ENCODE data around the gene SYNGR3. TPM values are rescaled to one million over a fixed set of nuclear protein-coding genes. Genes with fewer than 3 reads are reported as not detected.

The SYNGR3 gene
- total and polyA plus RNA-seq, 2 of the 13 experiments (the other 11 are each of a cell fraction or from before 2014, with no cell fraction given) = 0.97 to 5.7 TPM

DNA sequence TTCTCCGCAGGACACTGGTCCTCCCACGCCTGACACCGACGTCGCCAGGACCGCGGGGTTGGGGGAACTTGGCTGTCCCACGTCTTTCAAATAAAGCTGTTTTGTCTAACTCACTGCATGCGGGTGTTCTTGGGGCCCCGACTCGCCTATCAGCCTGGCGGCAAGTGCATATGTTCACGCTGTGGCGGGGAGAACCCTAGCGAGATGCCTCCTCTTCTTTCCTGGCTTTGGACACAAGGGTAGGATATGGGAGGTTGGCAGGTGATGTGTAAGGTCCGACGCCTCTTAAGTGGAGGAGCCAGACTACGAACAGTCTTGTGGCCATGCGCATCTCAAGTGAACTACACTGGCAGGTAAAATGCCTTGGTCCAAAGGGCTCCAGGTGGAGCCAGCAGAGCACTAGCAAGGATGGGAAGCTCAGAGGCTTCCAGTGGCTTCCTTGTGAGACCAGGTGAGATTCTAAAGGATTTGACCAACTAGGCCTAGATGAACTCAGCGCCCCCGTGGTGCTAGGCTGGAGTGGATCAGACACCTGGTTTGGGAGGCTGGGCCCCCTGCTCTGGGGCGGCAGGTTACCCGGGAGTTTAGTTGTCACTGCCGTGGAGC is 24.3 kb upstream of the SYNGR3 start (continued):
- no peak for TF ChIP-seq PCBP2 (optimal IDR thresholded peaks at IDR 0.05; ENCODE audit: low read depth, low read length, poor library complexity, severe bottlenecking)
- TF ChIP-seq, protein P1, sequence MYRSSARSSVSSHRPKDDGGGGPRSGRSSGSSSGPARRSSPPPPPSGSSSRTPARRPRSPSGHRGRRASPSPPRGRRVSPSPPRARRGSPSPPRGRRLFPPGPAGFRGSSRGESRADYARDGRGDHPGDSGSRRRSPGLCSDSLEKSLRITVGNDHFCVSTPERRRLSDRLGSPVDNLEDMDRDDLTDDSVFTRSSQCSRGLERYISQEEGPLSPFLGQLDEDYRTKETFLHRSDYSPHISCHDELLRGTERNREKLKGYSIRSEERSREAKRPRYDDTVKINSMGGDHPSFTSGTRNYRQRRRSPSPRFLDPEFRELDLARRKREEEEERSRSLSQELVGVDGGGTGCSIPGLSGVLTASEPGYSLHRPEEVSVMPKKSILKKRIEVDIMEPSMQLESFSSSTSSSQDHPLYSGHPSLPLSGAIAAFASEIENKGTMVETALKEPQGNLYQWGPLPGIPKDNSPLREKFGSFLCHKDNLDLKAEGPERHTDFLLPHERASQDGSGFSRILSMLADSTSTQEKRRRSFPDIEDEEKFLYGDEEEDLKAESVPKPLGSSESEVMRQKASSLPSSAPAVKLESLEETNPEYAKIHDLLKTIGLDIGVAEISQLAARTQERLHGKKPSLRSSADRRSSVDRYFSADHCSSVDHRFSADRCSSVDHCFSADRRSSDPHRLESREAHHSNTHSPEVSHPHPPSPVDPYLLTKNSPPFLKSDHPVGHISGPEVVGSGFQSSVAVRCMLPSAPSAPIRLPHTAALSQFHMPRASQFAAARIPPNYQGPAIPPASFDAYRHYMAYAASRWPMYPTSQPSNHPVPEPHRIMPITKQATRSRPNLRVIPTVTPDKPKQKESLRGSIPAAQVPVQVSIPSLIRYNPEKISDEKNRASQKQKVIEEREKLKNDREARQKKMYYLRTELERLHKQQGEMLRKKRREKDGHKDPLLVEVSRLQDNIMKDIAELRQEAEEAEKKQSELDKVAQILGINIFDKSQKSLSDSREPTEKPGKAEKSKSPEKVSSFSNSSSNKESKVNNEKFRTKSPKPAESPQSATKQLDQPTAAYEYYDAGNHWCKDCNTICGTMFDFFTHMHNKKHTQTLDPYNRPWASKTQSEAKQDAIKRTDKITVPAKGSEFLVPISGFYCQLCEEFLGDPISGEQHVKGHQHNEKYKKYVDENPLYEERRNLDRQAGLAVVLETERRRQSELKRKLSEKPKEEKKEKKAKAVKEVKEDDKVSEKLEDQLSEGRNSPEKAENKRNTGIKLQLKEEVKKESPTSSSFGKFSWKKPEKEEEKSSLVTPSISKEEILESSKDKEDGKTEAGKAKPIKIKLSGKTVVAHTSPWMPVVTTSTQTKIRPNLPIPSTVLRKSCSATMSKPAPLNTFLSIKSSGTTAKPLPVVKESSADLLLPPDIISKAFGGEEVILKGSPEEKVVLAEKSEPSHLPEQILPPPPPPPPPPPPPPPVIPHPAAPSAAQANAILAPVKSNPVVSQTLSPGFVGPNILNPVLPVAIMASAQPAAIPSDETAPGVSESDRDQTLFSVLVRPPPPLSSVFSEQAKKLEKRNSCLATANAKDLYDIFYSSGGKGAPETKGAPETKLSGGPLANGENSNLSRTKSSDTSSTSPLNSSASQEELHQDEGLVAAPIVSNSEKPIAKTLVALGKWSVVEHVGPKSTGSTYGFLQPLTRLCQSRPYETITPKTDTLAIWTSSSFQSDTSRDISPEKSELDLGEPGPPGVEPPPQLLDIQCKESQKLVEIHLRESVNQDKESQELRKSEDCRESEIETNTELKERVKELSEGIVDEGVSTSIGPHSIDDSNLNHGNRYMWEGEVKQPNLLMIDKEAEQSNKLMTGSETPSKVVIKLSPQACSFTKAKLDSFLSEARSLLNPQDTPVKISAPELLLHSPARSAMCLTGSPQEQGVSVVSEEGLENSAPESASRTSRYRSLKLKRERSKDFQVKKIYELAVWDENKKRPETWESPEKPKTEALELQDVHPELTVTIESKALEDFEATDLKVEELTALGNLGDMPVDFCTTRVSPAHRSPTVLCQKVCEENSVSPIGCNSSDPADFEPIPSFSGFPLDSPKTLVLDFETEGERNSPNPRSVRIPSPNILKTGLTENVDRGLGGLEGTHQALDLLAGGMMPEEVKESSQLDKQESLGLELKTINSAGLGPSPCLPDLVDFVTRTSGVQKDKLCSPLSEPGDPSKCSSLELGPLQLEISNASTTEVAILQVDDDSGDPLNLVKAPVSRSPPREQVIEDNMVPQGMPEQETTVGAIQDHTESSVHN (CRISPR knock-in tag; IDR thresholded peaks at IDR 0.05) = 0 out of 2 replicates have a peak, but pooled peaks have one; percentile 54

DNA sequence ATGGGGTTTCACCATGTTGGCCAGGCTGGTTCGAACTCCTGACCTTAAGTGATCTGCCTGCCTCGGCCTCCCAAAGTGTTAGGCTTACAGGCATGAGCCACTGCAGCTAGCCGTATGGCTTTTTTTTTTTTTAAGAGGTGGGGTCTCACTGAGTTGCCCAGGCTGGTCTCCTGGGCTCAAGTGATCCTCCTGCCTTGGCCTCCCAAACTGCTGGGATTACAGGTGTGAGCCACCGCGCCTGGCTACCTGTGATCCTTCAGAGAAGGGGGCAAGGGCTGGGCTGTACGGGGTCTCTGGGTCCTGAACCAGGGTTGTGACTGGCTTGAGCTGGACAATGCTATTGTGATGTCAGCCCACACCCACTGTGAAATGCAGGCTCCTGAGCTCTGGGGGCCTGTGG is 23.3 kb upstream of the SYNGR3 start, which contains the start of gene RNF151:
TSS of gene RNF151 (plus strand) at position 397 of the 400 bp plus-strand sequence. CDS start 26 bp downstream, outside the sequence.
- ATAC-seq (no peak), FAIRE-seq (no peak), DNase-seq (ENCODE audit: low spot score) (no peak)
- H3K9me3 ChIP-seq (ENCODE audit: low read length) = no peaks in the 10 kb centered on the region
- POLR2A ChIA-PET = interaction anchor here (1.0 to 2.9 kb wide), 4 partner anchors 9 to 81 kb away, joined by 3 to 131 read pairs (median 4); partner anchors contain the start of genes MSRB1, NTHL1 and TSC2
- intact Hi-C loops (cut with micrococcal nuclease; ENCODE audit: unreplicated experiment) = no loop called here
- no peak within 1 kb of the TSS for H2AFZ ChIP-seq (ENCODE audit: low read length)
- peaks cover 27% of the 10 kb centered on the region for H4K20me1 ChIP-seq (ENCODE audit: insufficient read depth, low read length)
- H3K27ac ChIP-seq (ENCODE audit: extremely low read length, insufficient read depth, low read length) = peak within 1 kb of the TSS; percentile 73
- WGBS (ENCODE audit: low lambda C conversion rate) = 96% methylated on average over 6 of the region's 6 CpGs
- CTCF ChIA-PET (ENCODE audit: low intra/inter-chr PET ratio, low total read pairs) = no interaction called here
- in situ Hi-C loops (cut with HindIII; ENCODE audit: extremely low pct_ligation_motif_present, low pct_unique_long_range_greater_than_20kb) = no loop called here
- H3K79me2 ChIP-seq (ENCODE audit: insufficient read depth, low read length) = peaks cover 30% of the 10 kb centered on the region
- no peaks in the 10 kb centered on the region; a peak in 1 of 5 replicates for H3K27me3 ChIP-seq (ENCODE audit: control insufficient read depth in 1 of 2, insufficient read depth in 2 of 2, low read length in 2 of 2)
- H3K36me3 ChIP-seq (replicated peaks in 1 of 2; ENCODE audit: control insufficient read depth in 1 of 2, insufficient read depth in 2 of 2, low read length in 2 of 2) = peaks cover 3 to 19% of the 10 kb centered on the region in 2 experiments; a peak in 3 of 5 replicates
- no TSS peak for BruUV-seq (replicated peaks)
- H3K4me1 ChIP-seq (ENCODE audit: insufficient read depth, low read length) = peaks cover 40% of the 10 kb centered on the region
- TF ChIP-seq, protein P2, sequence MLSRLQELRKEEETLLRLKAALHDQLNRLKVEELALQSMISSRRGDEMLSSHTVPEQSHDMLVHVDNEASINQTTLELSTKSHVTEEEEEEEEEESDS (CRISPR knock-in tag; IDR thresholded peaks at IDR 0.05; ENCODE audit: borderline replicate concordance) = no peak
- no peak for TF ChIP-seq ZNF549 (CRISPR knock-in tag; IDR thresholded peaks at IDR 0.05)
- TF ChIP-seq, protein P3, sequence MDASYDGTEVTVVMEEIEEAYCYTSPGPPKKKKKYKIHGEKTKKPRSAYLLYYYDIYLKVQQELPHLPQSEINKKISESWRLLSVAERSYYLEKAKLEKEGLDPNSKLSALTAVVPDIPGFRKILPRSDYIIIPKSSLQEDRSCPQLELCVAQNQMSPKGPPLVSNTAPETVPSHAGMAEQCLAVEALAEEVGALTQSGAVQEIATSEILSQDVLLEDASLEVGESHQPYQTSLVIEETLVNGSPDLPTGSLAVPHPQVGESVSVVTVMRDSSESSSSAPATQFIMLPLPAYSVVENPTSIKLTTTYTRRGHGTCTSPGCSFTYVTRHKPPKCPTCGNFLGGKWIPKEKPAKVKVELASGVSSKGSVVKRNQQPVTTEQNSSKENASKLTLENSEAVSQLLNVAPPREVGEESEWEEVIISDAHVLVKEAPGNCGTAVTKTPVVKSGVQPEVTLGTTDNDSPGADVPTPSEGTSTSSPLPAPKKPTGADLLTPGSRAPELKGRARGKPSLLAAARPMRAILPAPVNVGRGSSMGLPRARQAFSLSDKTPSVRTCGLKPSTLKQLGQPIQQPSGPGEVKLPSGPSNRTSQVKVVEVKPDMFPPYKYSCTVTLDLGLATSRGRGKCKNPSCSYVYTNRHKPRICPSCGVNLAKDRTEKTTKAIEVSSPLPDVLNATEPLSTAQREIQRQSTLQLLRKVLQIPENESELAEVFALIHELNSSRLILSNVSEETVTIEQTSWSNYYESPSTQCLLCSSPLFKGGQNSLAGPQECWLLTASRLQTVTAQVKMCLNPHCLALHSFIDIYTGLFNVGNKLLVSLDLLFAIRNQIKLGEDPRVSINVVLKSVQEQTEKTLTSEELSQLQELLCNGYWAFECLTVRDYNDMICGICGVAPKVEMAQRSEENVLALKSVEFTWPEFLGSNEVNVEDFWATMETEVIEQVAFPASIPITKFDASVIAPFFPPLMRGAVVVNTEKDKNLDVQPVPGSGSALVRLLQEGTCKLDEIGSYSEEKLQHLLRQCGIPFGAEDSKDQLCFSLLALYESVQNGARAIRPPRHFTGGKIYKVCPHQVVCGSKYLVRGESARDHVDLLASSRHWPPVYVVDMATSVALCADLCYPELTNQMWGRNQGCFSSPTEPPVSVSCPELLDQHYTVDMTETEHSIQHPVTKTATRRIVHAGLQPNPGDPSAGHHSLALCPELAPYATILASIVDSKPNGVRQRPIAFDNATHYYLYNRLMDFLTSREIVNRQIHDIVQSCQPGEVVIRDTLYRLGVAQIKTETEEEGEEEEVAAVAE (CRISPR knock-in tag; IDR thresholded peaks at IDR 0.05; ENCODE audit: borderline replicate concordance) = no peak
- no peak for TF ChIP-seq XBP1 (CRISPR knock-in tag; IDR thresholded peaks at IDR 0.05)
- no peak for TF ChIP-seq ZNF674 (CRISPR knock-in tag; IDR thresholded peaks at IDR 0.05; ENCODE audit: low read depth)
- H3K4me3 ChIP-seq (replicated peaks in 1 of 3; ENCODE audit: insufficient read depth in 1 of 3, low read depth in 2 of 3, low read length in 3 of 3) = peak within 1 kb of the TSS; percentile 84 to 94 (median 92)
- peak within 1 kb of the TSS; percentile 100 for H3K4me2 ChIP-seq (ENCODE audit: low read depth, low read length)
- H3K9ac ChIP-seq (ENCODE audit: insufficient read depth, low read depth, low read length) = peak within 1 kb of the TSS; percentile 96

Data from HepG2 (cell line).